MM.1S (cell line): ENCODE measurements around the gene ZNF521.

Experiments used
- CTCF ChIP-seq: fragments of 300-600 bp; sonication (generic); IDR thresholded peaks from 2 replicates; pipeline ENCODE4 v1.5.1; 2016; ENCODE audit warnings: antibody characterized with exemption, low read length, mixed read lengths
- EZH2 ChIP-seq: fragments of 300-600 bp; sonication (generic); optimal IDR thresholded peaks from 2 replicates; pipeline ENCODE3; 2017; ENCODE audit warnings: low read depth, mild to moderate bottlenecking, antibody characterized with exemption, low read length, mixed read lengths

- TF ChIP-seq CTCF (no peak), EZH2 (no peak)
Measured at GRCh38 chr18:25326361-25326952, 25.5 kb downstream of the ZNF521 start.
